ENCODE results near the gene FGF8.

GRCh38 chr10:101803511-101803910, 27.6 kb upstream of the FGF8 start:
- no peak for TF ChIP-seq POLR2A (IDR thresholded peaks at IDR 0.05)
- TF ChIP-seq, protein P1, sequence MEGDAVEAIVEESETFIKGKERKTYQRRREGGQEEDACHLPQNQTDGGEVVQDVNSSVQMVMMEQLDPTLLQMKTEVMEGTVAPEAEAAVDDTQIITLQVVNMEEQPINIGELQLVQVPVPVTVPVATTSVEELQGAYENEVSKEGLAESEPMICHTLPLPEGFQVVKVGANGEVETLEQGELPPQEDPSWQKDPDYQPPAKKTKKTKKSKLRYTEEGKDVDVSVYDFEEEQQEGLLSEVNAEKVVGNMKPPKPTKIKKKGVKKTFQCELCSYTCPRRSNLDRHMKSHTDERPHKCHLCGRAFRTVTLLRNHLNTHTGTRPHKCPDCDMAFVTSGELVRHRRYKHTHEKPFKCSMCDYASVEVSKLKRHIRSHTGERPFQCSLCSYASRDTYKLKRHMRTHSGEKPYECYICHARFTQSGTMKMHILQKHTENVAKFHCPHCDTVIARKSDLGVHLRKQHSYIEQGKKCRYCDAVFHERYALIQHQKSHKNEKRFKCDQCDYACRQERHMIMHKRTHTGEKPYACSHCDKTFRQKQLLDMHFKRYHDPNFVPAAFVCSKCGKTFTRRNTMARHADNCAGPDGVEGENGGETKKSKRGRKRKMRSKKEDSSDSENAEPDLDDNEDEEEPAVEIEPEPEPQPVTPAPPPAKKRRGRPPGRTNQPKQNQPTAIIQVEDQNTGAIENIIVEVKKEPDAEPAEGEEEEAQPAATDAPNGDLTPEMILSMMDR (IDR thresholded peaks at IDR 0.05 in 4 of 5, conservative IDR thresholded peaks at IDR 0.05 in 1 of 5): no peak

Measured in gastrocnemius medialis (tissue), 4 donors.